NCI-H2029 treated with DMSO at 0.1 percent for 48 hours (cell line): ENCODE data around the gene PAPOLG.

Source experiments
- DNase-seq: peaks from one replicate; lab custom pipeline; 2025; lab: John Stamatoyannopoulos, UW

The PAPOLG gene

GRCh38 chr2:60756097-60757087, at the start of gene PAPOLG:
Gene PAPOLG (plus strand): TSS chr2:60756268. CDS start chr2:60756479, 211 bp downstream.
- DNase-seq = peak; percentile 67

GRCh38 chr2:60707750-60708371, 48.2 kb upstream of the PAPOLG start:
- peak; percentile 0 for DNase-seq

GRCh38 chr2:60708630-60709320, 47.3 kb upstream of the PAPOLG start:
- DNase-seq = no peak

- no peak for DNase-seq
These were observed 45.4 kb upstream of the PAPOLG start for GRCh38 chr2:60710707-60711106.

- no peak for DNase-seq
These were observed 40.5 kb upstream of the PAPOLG start for GRCh38 chr2:60715561-60715960.

GRCh38 chr2:60717691-60718090, 38.4 kb upstream of the PAPOLG start:
- no peak for DNase-seq

- no peak for DNase-seq
These were observed 36.7 kb upstream of the PAPOLG start for GRCh38 chr2:60719331-60719730.

- no peak for DNase-seq
These were observed 30.6 kb upstream of the PAPOLG start for GRCh38 chr2:60725466-60725865.

GRCh38 chr2:60728855-60729254, 27.2 kb upstream of the PAPOLG start:
- no peak for DNase-seq

GRCh38 chr2:60735496-60736250, 20.4 kb upstream of the PAPOLG start:
- no peak for DNase-seq

GRCh38 chr2:60738679-60739078, 17.4 kb upstream of the PAPOLG start:
- no peak for DNase-seq

- DNase-seq = no peak
These were observed 16.9 kb upstream of the PAPOLG start for GRCh38 chr2:60739156-60739555.

- no peak for DNase-seq
These were observed 14.5 kb upstream of the PAPOLG start for GRCh38 chr2:60741576-60741975.

- DNase-seq = no peak
These were observed 13.6 kb upstream of the PAPOLG start for GRCh38 chr2:60742419-60742818.

GRCh38 chr2:60745330-60745729, 10.7 kb upstream of the PAPOLG start:
- no peak for DNase-seq

GRCh38 chr2:60745761-60746160, 10.3 kb upstream of the PAPOLG start:
- DNase-seq = no peak

GRCh38 chr2:60746318-60746717, 9.8 kb upstream of the PAPOLG start:
- DNase-seq = no peak

GRCh38 chr2:60759654-60760053, 3.6 kb downstream of the PAPOLG start:
- DNase-seq = peak; percentile 65

GRCh38 chr2:60764736-60765534, 8.9 kb downstream of the PAPOLG start:
- no peak for DNase-seq

- DNase-seq = no peak
These were observed 10.2 kb downstream of the PAPOLG start for GRCh38 chr2:60766283-60766682.

GRCh38 chr2:60771508-60771907, 15.4 kb downstream of the PAPOLG start:
- no peak for DNase-seq
